ENCODE measurements around the gene PET100. TPM values are rescaled to one million over a fixed set of nuclear protein-coding genes. Genes with fewer than 3 reads are reported as not detected.

PET100 gene
- total and polyA plus RNA-seq, 2 experiments from 2014 or later = 8.6 to 636 TPM

- no peaks in the 10 kb centered on the region; the same call in 1 of the 2 replicates for H3K36me3 ChIP-seq (ENCODE audit: insufficient read depth)
- no peak for TF ChIP-seq ETS1 (IDR thresholded peaks at IDR 0.05)
- TF ChIP-seq, protein P1, sequence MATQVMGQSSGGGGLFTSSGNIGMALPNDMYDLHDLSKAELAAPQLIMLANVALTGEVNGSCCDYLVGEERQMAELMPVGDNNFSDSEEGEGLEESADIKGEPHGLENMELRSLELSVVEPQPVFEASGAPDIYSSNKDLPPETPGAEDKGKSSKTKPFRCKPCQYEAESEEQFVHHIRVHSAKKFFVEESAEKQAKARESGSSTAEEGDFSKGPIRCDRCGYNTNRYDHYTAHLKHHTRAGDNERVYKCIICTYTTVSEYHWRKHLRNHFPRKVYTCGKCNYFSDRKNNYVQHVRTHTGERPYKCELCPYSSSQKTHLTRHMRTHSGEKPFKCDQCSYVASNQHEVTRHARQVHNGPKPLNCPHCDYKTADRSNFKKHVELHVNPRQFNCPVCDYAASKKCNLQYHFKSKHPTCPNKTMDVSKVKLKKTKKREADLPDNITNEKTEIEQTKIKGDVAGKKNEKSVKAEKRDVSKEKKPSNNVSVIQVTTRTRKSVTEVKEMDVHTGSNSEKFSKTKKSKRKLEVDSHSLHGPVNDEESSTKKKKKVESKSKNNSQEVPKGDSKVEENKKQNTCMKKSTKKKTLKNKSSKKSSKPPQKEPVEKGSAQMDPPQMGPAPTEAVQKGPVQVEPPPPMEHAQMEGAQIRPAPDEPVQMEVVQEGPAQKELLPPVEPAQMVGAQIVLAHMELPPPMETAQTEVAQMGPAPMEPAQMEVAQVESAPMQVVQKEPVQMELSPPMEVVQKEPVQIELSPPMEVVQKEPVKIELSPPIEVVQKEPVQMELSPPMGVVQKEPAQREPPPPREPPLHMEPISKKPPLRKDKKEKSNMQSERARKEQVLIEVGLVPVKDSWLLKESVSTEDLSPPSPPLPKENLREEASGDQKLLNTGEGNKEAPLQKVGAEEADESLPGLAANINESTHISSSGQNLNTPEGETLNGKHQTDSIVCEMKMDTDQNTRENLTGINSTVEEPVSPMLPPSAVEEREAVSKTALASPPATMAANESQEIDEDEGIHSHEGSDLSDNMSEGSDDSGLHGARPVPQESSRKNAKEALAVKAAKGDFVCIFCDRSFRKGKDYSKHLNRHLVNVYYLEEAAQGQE (IDR thresholded peaks at IDR 0.05; ENCODE audit: unreplicated experiment) = no peak
- H3K4me1 ChIP-seq (ENCODE audit: insufficient read depth) = no peaks in the 10 kb centered on the region
- DNase-seq (ENCODE audit: low spot score) = no peak
- no peaks in the 10 kb centered on the region; the same call in none of the 2 replicates for H4K20me1 ChIP-seq (replicated peaks; ENCODE audit: insufficient read depth)
- no peaks in the 10 kb centered on the region for H3K27me3 ChIP-seq (ENCODE audit: insufficient read depth)
- Mint-ChIP-seq H3K9me3 (no peaks in the 10 kb centered on the region), H3K27me3 (ENCODE audit: insufficient read depth, low read depth, poor library complexity) (peaks cover 12% of the 10 kb centered on the region), H3K36me3 (ENCODE audit: low read depth) (peaks cover 34% of the 10 kb centered on the region), H3K27ac (no peak overlapping the region), H3K4me1 (no peaks in the 10 kb centered on the region), H3K4me3 (no peak overlapping the region)
- H2AFZ ChIP-seq = no peak overlapping the region
- H3K27ac ChIP-seq (ENCODE audit: low read depth) = no peak overlapping the region
- no peaks in the 10 kb centered on the region for H3K9me2 ChIP-seq (ENCODE audit: insufficient read depth)
- no peaks in the 10 kb centered on the region for H3K79me2 ChIP-seq (replicated peaks; ENCODE audit: insufficient read depth)
- ATAC-seq = no peak
- no peak overlapping the region for H3K4me3 ChIP-seq
- no peaks in the 10 kb centered on the region for H3F3A ChIP-seq (replicated peaks; ENCODE audit: low read depth)
- H3K4me2 ChIP-seq = no peak overlapping the region
These were observed 9.7 kb upstream of the PET100 start for GRCh38 chr19:7619671-7620441.

GRCh38 chr19:7620442-7621412 lies 8.9 kb upstream of the PET100 start:
- Histone ChIP-seq H3K79me2 (replicated peaks; ENCODE audit: insufficient read depth) (no peaks in the 10 kb centered on the region), H4K20me1 (replicated peaks; ENCODE audit: insufficient read depth) (no peaks in the 10 kb centered on the region; the same call in none of the 2 replicates), H3K4me2 (no peak overlapping the region), H2AFZ (no peak overlapping the region), H3K9me2 (ENCODE audit: insufficient read depth) (no peaks in the 10 kb centered on the region), H3K27me3 (ENCODE audit: insufficient read depth) (no peaks in the 10 kb centered on the region), H3K27ac (ENCODE audit: low read depth) (no peak overlapping the region), H3K4me1 (ENCODE audit: insufficient read depth) (no peaks in the 10 kb centered on the region), H3K4me3 (no peak overlapping the region), H3K36me3 (ENCODE audit: insufficient read depth) (no peaks in the 10 kb centered on the region; the same call in 1 of the 2 replicates), H3F3A (replicated peaks; ENCODE audit: low read depth) (no peaks in the 10 kb centered on the region)
- ATAC-seq (no peak), DNase-seq (ENCODE audit: low spot score) (no peak)
- no peaks in the 10 kb centered on the region for H3K4me1 Mint-ChIP-seq
- H3K4me3 Mint-ChIP-seq = no peak overlapping the region
- H3K27me3 Mint-ChIP-seq (ENCODE audit: insufficient read depth, low read depth, poor library complexity) = peaks cover 12% of the 10 kb centered on the region
- no peaks in the 10 kb centered on the region for H3K9me3 Mint-ChIP-seq
- H3K27ac Mint-ChIP-seq = no peak overlapping the region
- peaks cover 36% of the 10 kb centered on the region for H3K36me3 Mint-ChIP-seq (ENCODE audit: low read depth)
- no peak for TF ChIP-seq CTCF (conservative IDR thresholded peaks at IDR 0.05; ENCODE audit: low read depth in 2 of 2)
- TF ChIP-seq EZH2phosphoT487 (IDR thresholded peaks at IDR 0.05; ENCODE audit: unreplicated experiment) = no peak
- no peak for TF ChIP-seq ETS1 (IDR thresholded peaks at IDR 0.05)
- TF ChIP-seq NANOG (IDR thresholded peaks at IDR 0.05; ENCODE audit: borderline replicate concordance) = no peak
- no peak for TF ChIP-seq CREB1 (CRISPR knock-in tag; IDR thresholded peaks at IDR 0.05; ENCODE audit: low read depth)
- no peak for TF ChIP-seq POLR2AphosphoS5 (IDR thresholded peaks at IDR 0.05; ENCODE audit: low read depth)
- no peak for TF ChIP-seq JUNB (IDR thresholded peaks at IDR 0.05; ENCODE audit: unreplicated experiment)
